HCT116 (cell line): ENCODE measurements around the gene STK24. TPM values are rescaled to one million over a fixed set of nuclear protein-coding genes. Genes with fewer than 3 reads are reported as not detected.

Experiments used
- ATAC-seq: fragments of 200-7000 bp; cut with Tn5 transposase; 2 replicates; pipeline ENCODE4 v1.9.1; 2020; ENCODE audit warnings: mild to moderate bottlenecking, moderate library complexity
- BruUV-seq: library from RNA; stranded (reverse); fragments of 400-500 nt; replicated peaks from 2 replicates; lab custom pipeline; 2021; lab: Mats Ljungman, UMichigan
- CTCF ChIA-PET: fragments of 300-600 bp; sonication (Branson Sonifier 250); formaldehyde crosslinking; loops from one replicate; lab custom pipeline; 2021; ENCODE audit warnings: antibody characterized with exemption; lab: Charles Lee
- POLR2A ChIA-PET: fragments of 300-600, 350-600 bp; sonication (Branson Sonifier 250); formaldehyde crosslinking; loops from one replicate; lab custom pipeline; 2021; ENCODE audit warnings: antibody characterized with exemption; lab: Charles Lee
- RAD21 ChIA-PET, 2 experiments: fragments of 300-600 bp; sonication (Branson Sonifier 250); formaldehyde crosslinking; loops; one replicate each; lab custom pipeline; 2023; ENCODE audit warnings: low total read pairs in 2 of 2; ENCODE audit not compliant: uncharacterized antibody in 2 of 2, unreplicated experiment in 2 of 2, low non-redundant PET in 1 of 2; lab: Charles Lee
- DNase-seq: peaks from one replicate; pipeline ENCODE4 v3.0.0-alpha.2; 2010; ENCODE audit warnings: low read depth, low spot score
- H2AFZ ChIP-seq: fragments of 200-600 bp; shearing (Covaris generic), sonication (generic); 2 replicates; pipeline ENCODE4 v1.6.1; 2017; ENCODE audit warnings: low read depth, mixed run types, mixed read lengths, antibody characterized with exemption, low read length; ENCODE audit not compliant: poor library complexity, severe bottlenecking
- H3K27ac ChIP-seq: 2 replicates; pipeline ENCODE4 v1.5.1; 2012; ENCODE audit warnings: low read depth, low read length
- H3K27me3 ChIP-seq: fragments of 200-600 bp; sonication (generic); 2 replicates; pipeline ENCODE4 v1.6.1; 2016; ENCODE audit warnings: mixed run types, low read length, mixed read lengths; ENCODE audit not compliant: insufficient read depth
- H3K36me3 ChIP-seq, 2 experiments: fragments of 200-500 bp in 1 of 2; fragments of 200-600 bp in 1 of 2; sonication (Bioruptor generic) in 1 of 2; sonication (generic) in 1 of 2; 2 replicates each; pipeline versions ENCODE4 v1.5.1 to v1.6.1; 2014 to 2016; ENCODE audit warnings: low read length in 2 of 2, inconsistent platforms in 1 of 2, mixed read lengths in 1 of 2, mixed run types in 1 of 2; ENCODE audit not compliant: insufficient read depth in 2 of 2, control insufficient read depth in 1 of 2
- H3K4me1 ChIP-seq, 2 experiments: fragments of 200-600 bp in 1 of 2; sonication (generic) in 1 of 2; 2 replicates each; pipeline versions ENCODE4 v1.5.1 to v1.6.1; 2012 to 2017; ENCODE audit warnings: low read length in 2 of 2, inconsistent platforms in 1 of 2, mild to moderate bottlenecking in 1 of 2, mixed read lengths in 1 of 2, mixed run types in 1 of 2, moderate library complexity in 1 of 2; ENCODE audit not compliant: insufficient read depth in 2 of 2, control insufficient read depth in 1 of 2
- H3K4me2 ChIP-seq: fragments of 200-600 bp; sonication (generic); 2 replicates; pipeline ENCODE4 v1.6.1; 2017; ENCODE audit warnings: mixed run types, low read length, mixed read lengths
- H3K4me3 ChIP-seq, 2 experiments: fragments of 200-600 bp in 1 of 2; sonication (generic) in 1 of 2; replicated peaks in 1 of 2; 2 replicates each; pipeline ENCODE4 v1.5.1; 2011 to 2016; ENCODE audit warnings: low read length in 2 of 2, control low read depth in 1 of 2, low read depth in 1 of 2, mild to moderate bottlenecking in 1 of 2, mixed read lengths in 1 of 2, mixed run types in 1 of 2
- H3K79me2 ChIP-seq: fragments of 200-600 bp; sonication (generic); 2 replicates; pipeline ENCODE4 v1.6.1; 2017; ENCODE audit warnings: mild to moderate bottlenecking, mixed run types, low read length, moderate library complexity, mixed read lengths; ENCODE audit not compliant: insufficient read depth
- H3K9ac ChIP-seq: fragments of 200-600 bp; sonication (generic); 2 replicates; pipeline ENCODE4 v1.6.1; 2016; ENCODE audit warnings: low read length, mixed read lengths
- H3K9me2 ChIP-seq: fragments of 200-600 bp; sonication (generic), shearing (Covaris generic); 2 replicates; pipeline ENCODE4 v1.6.1; 2017; ENCODE audit warnings: mixed run types, mild to moderate bottlenecking, moderate library complexity; ENCODE audit not compliant: insufficient read depth
- H3K9me3 ChIP-seq, 2 experiments: fragments of 200-500 bp in 1 of 2; fragments of 200-600 bp in 1 of 2; sonication (Bioruptor generic) in 1 of 2; sonication (generic) in 1 of 2; 2 replicates each; pipeline ENCODE4 v1.6.1; 2014 to 2017; ENCODE audit warnings: low read length in 2 of 2, mixed read lengths in 2 of 2, inconsistent platforms in 1 of 2, low read depth in 1 of 2, mild to moderate bottlenecking in 1 of 2, mixed run types in 1 of 2, moderate library complexity in 1 of 2; ENCODE audit not compliant: control insufficient read depth in 1 of 2, insufficient read depth in 1 of 2
- H4K20me1 ChIP-seq: fragments of 200-600 bp; sonication (generic), shearing (Covaris generic); 2 replicates; pipeline ENCODE4 v1.6.1; 2017; ENCODE audit warnings: mixed run types, mild to moderate bottlenecking, moderate library complexity; ENCODE audit not compliant: insufficient read depth
- ATF3 ChIP-seq: IDR thresholded peaks from 2 replicates; pipeline ENCODE4 v1.6.1; 2012
- CEBPB ChIP-seq: IDR thresholded peaks from 2 replicates; pipeline ENCODE4 v1.6.1; 2012; ENCODE audit warnings: low read depth
- CTCF ChIP-seq, 3 experiments: fragments of 200-600 bp in 1 of 3; sonication (generic) in 1 of 3; IDR thresholded peaks in 2 of 3; conservative IDR thresholded peaks in 1 of 3; 2 replicates each; pipeline ENCODE4 v1.5.1; 2012 to 2017; ENCODE audit warnings: low read depth in 2 of 3, low read length in 2 of 3, antibody characterized with exemption in 1 of 3, borderline replicate concordance in 1 of 3, control low read depth in 1 of 3, mild to moderate bottlenecking in 1 of 3, mixed read lengths in 1 of 3, mixed run types in 1 of 3, moderate library complexity in 1 of 3; ENCODE audit not compliant: insufficient read depth in 1 of 3
- EGR1 ChIP-seq: IDR thresholded peaks from 2 replicates; pipeline ENCODE4 v1.6.1; 2012; ENCODE audit warnings: low read depth
- ELF1 ChIP-seq: IDR thresholded peaks from 2 replicates; pipeline ENCODE4 v1.6.1; 2012; ENCODE audit warnings: low read depth, borderline replicate concordance
- POLR2A ChIP-seq: IDR thresholded peaks from 2 replicates; pipeline ENCODE4 v1.7.0; 2011; ENCODE audit warnings: borderline replicate concordance; ENCODE audit not compliant: insufficient read depth, insufficient read length; ENCODE audit errors: extremely low read depth
- REST ChIP-seq: IDR thresholded peaks from 2 replicates; pipeline ENCODE4 v1.6.1; 2012; ENCODE audit warnings: low read depth
- SIN3A ChIP-seq: IDR thresholded peaks from 2 replicates; pipeline ENCODE4 v1.6.1; 2012; ENCODE audit warnings: low read depth
- ZBTB33 ChIP-seq: IDR thresholded peaks from 2 replicates; pipeline ENCODE4 v1.6.1; 2011; ENCODE audit warnings: mild to moderate bottlenecking, low read length, moderate library complexity; ENCODE audit not compliant: insufficient replicate concordance; ENCODE audit errors: extremely low read depth
- intact Hi-C: fragments of 100-400 bp; cut with micrococcal nuclease; formaldehyde crosslinking; loops from 2 replicates; pipeline ENCODE4 v1.10.0; 2022
- total RNA-seq: library from RNA; stranded (reverse); gene quantifications from one replicate; pipeline ENCODE4 v1.2.1, GENCODE V29; 2021; ENCODE audit not compliant: unreplicated experiment

STK24 gene
- total RNA-seq, 1 experiment from 2014 or later = 137 TPM

- Histone ChIP-seq H3K9me3 (no peaks in the 10 kb centered on the region), H3K27ac (no peak overlapping the region), H3K27me3 (no peaks in the 10 kb centered on the region), H3K79me2 (peaks cover 70% of the 10 kb centered on the region), H3K36me3 (peaks cover 5 to 39% of the 10 kb centered on the region in 2 experiments; a peak in 3 of 4 replicates), H2AFZ (no peak overlapping the region), H3K4me2 (no peak overlapping the region)
- no TSS peak for BruUV-seq
- ATAC-seq = no peak
- POLR2A ChIA-PET = no interaction called here
- RAD21 ChIA-PET = no interaction called here
- no peak for TF ChIP-seq ZBTB33
- TF ChIP-seq POLR2A = no peak
- no peak for TF ChIP-seq REST
- no peak for TF ChIP-seq ATF3
- TF ChIP-seq ELF1 = no peak
- no peak for TF ChIP-seq CTCF (IDR thresholded peaks at IDR 0.05 in 2 of 3, conservative IDR thresholded peaks at IDR 0.05 in 1 of 3; ENCODE audit: borderline replicate concordance in 1 of 3, insufficient read depth in 1 of 3, low read depth in 2 of 3, low read length in 2 of 3)
- TF ChIP-seq EGR1 = no peak
- TF ChIP-seq CEBPB = no peak
- TF ChIP-seq SIN3A = no peak
- TF ChIP-seq, all 23 proteins: peak for 0
- Histone ChIP-seq H3K4me1 (peaks cover 20 to 30% of the 10 kb centered on the region in 2 experiments), H3K9ac (no peak overlapping the region), H3K4me3 (no peak overlapping the region), H4K20me1 (no peaks in the 10 kb centered on the region), H3K9me2 (no peaks in the 10 kb centered on the region)
- DNase-seq = no peak
- intact Hi-C loops = no loop called here
- CTCF ChIA-PET = no interaction called here
Observed at GRCh38 chr13:98473135-98473787, 103.6 kb downstream of the STK24 start.
